ENCODE data around the gene SF3A2.

SF3A2 gene

GRCh38 chr19:2240881-2241760, 4.5 kb downstream of the SF3A2 start:
- DNase-seq (ENCODE audit: low read depth in 3 of 3) = no peak

GRCh38 chr19:2242092-2242537, 5.5 kb downstream of the SF3A2 start:
- no peak for DNase-seq (ENCODE audit: low read depth in 3 of 3)

- no peak for DNase-seq (ENCODE audit: low read depth in 3 of 3)
Measured at GRCh38 chr19:2242816-2243215, 6.2 kb downstream of the SF3A2 start.

GRCh38 chr19:2243274-2244124, 6.9 kb downstream of the SF3A2 start:
- DNase-seq (ENCODE audit: low read depth in 3 of 3) = no peak

- no peak for DNase-seq (ENCODE audit: low read depth in 3 of 3)
Measured at GRCh38 chr19:2244125-2244411, 7.4 kb downstream of the SF3A2 start.

GRCh38 chr19:2244486-2244885, 7.9 kb downstream of the SF3A2 start:
- no peak for DNase-seq (ENCODE audit: low read depth in 3 of 3)

- no peak for DNase-seq (ENCODE audit: low read depth in 3 of 3)
Measured at GRCh38 chr19:2245273-2245672, 8.6 kb downstream of the SF3A2 start.

- DNase-seq (ENCODE audit: low read depth in 3 of 3) = no peak
Measured at GRCh38 chr19:2246014-2246620, 9.5 kb downstream of the SF3A2 start.

GRCh38 chr19:2246801-2247361, 10.3 kb downstream of the SF3A2 start:
- DNase-seq (ENCODE audit: low read depth in 3 of 3) = no peak

- no peak for DNase-seq (ENCODE audit: low read depth in 3 of 3)
Measured at GRCh38 chr19:2247433-2248101, 10.9 kb downstream of the SF3A2 start.

GRCh38 chr19:2248136-2249009, 11.7 kb downstream of the SF3A2 start:
- DNase-seq (ENCODE audit: low read depth in 3 of 3) = no peak

GRCh38 chr19:2249010-2249866, 12.6 kb downstream of the SF3A2 start, which contains the start of gene AMH:
AMH (plus strand) TSS chr19:2249323; CDS start chr19:2249333, 10 bp downstream.
- no peak for DNase-seq (ENCODE audit: low read depth in 3 of 3)

- DNase-seq (ENCODE audit: low read depth in 3 of 3) = no peak
Measured at GRCh38 chr19:2249880-2250765, 13.5 kb downstream of the SF3A2 start.

GRCh38 chr19:2250766-2251105, 14.1 kb downstream of the SF3A2 start:
- DNase-seq (ENCODE audit: low read depth in 3 of 3) = no peak

- DNase-seq (ENCODE audit: low read depth in 3 of 3) = no peak
Measured at GRCh38 chr19:2251106-2252054, 14.8 kb downstream of the SF3A2 start.

GRCh38 chr19:2252055-2252796, 15.6 kb downstream of the SF3A2 start:
- DNase-seq (ENCODE audit: low read depth in 3 of 3) = no peak

GRCh38 chr19:2252797-2253105, 16.1 kb downstream of the SF3A2 start:
- DNase-seq (ENCODE audit: low read depth in 3 of 3) = no peak
